Measurements from ENCODE around the gene ADGRV1. TPM values are rescaled to one million over a fixed set of nuclear protein-coding genes. Genes with fewer than 3 reads are reported as not detected.

Gene ADGRV1
- total RNA-seq, 1 donor from 2014 or later: 0.99 TPM

GRCh38 chr5:90947667-90948066, 389.1 kb downstream of the ADGRV1 start:
- Mint-ChIP-seq H3K27ac (ENCODE audit: unreplicated experiment) (no peak overlapping the region), H3K36me3 (ENCODE audit: unreplicated experiment) (no peaks in the 10 kb centered on the region), H3K27me3 (ENCODE audit: unreplicated experiment) (peaks cover 12% of the 10 kb centered on the region), H3K9me3 (ENCODE audit: unreplicated experiment) (no peaks in the 10 kb centered on the region), H3K4me3 (ENCODE audit: unreplicated experiment) (no peak overlapping the region), H3K4me1 (ENCODE audit: unreplicated experiment) (no peaks in the 10 kb centered on the region)
- DNase-seq (ENCODE audit: extremely low spot score, unreplicated experiment): no peak
- TF ChIP-seq CTCF (IDR thresholded peaks at IDR 0.05): no peak

DNA sequence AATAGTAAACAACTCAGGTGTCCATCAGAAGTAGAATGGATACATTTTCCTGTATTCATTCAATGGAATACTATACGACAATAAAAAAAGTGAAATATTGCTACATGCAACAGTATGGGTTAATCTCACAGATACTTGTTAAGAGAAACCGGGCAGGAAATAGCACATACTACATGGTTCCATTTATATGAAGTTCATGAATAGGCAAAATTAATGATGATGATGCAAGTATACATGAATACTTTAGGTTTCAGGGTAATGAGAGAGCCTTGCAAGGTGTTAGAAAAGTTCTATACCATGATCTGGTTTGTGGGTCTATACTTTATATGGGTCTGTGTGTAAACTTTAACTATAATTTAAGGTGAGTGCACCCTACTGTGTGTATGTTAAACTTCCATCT, 390.4 kb downstream of the ADGRV1 start:
- H3K27ac Mint-ChIP-seq (ENCODE audit: unreplicated experiment): no peak overlapping the region

DNA sequence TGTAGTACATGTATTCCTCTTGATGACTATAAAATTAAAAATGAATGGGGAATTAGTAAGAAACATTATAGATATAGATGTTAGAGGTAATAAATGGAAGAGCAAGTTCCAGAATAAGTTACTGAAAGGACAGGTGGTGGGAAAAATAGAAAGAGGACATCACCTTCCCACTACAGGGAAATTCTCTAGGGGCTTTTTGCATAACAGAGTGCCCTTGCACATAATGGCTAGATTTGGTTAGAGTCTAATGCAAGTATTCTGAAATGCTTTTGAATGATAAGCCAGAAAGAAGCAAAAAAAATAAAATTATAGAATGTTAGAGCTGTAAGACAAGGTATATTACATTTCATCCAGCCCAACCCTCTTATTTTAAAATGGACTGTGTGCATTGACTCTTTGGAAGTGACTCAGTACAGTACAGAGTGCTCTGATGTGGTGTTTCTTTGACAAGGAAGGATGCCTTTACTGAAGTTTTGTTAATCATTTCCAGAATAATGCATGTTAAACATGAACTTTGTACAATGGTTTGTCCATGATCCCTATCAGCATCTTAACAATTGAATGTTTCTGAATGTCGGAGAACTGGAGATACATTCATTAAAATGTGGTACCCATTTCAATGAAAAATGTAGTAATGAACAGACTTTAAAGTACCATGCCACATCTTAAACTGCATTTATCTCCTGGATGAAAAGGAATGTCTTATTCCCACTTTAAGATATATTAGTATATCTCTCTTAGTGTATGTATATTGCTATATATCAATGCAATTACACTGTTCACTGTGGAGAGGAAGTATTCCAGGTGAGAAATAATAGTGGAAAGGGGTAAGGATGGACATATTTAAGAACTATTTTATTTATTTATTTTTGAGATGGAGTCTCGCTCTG, 391.1 kb downstream of the ADGRV1 start:
- no peak for DNase-seq (ENCODE audit: extremely low spot score, unreplicated experiment)
- Mint-ChIP-seq H3K9me3 (ENCODE audit: unreplicated experiment) (no peaks in the 10 kb centered on the region), H3K27ac (ENCODE audit: unreplicated experiment) (no peak overlapping the region), H3K27me3 (ENCODE audit: unreplicated experiment) (peaks cover 15% of the 10 kb centered on the region), H3K4me3 (ENCODE audit: unreplicated experiment) (no peak overlapping the region), H3K36me3 (ENCODE audit: unreplicated experiment) (no peaks in the 10 kb centered on the region), H3K4me1 (ENCODE audit: unreplicated experiment) (no peaks in the 10 kb centered on the region)
- no peak for TF ChIP-seq CTCF (IDR thresholded peaks at IDR 0.05)

More for the DNA sequence above, 390.4 kb downstream of the ADGRV1 start:
- TF ChIP-seq CTCF (IDR thresholded peaks at IDR 0.05): no peak
- Mint-ChIP-seq H3K27me3 (ENCODE audit: unreplicated experiment) (peaks cover 15% of the 10 kb centered on the region), H3K36me3 (ENCODE audit: unreplicated experiment) (no peaks in the 10 kb centered on the region), H3K4me1 (ENCODE audit: unreplicated experiment) (no peaks in the 10 kb centered on the region), H3K4me3 (ENCODE audit: unreplicated experiment) (no peak overlapping the region), H3K9me3 (ENCODE audit: unreplicated experiment) (no peaks in the 10 kb centered on the region)
- DNase-seq (ENCODE audit: extremely low spot score, unreplicated experiment): no peak

DNA sequence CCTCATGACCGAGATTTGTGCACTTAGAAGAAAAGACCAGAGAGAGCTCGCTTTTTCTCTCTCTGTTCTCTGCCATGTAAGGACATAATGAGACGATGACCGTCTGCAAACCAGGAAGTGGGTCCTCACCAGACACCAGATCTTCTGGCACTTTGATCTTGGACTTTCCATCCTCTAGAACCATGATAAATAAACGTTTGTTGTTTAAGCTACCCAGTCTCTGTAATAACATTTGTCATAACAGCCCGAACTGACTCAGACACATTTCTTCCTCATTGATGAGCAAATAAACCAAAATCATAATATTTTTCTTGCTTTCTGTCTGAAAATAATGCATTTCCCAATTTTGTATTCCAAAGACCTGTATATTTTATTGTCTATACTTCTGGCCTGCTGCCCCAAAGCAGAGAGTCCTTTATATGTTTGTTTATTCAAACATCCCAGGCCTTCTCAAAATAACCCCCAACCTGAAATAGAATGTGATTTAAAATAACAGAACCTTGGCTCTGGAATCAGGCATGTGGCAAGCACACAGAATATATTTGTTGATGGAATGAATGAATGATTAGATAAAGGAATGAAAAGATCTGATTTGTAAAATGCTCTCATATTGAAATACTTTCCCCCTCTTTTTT, 396.5 kb downstream of the ADGRV1 start:
- Mint-ChIP-seq H3K27ac (ENCODE audit: unreplicated experiment) (no peak overlapping the region), H3K36me3 (ENCODE audit: unreplicated experiment) (no peaks in the 10 kb centered on the region), H3K9me3 (ENCODE audit: unreplicated experiment) (no peaks in the 10 kb centered on the region), H3K4me3 (ENCODE audit: unreplicated experiment) (no peak overlapping the region), H3K27me3 (ENCODE audit: unreplicated experiment) (peaks cover 13% of the 10 kb centered on the region), H3K4me1 (ENCODE audit: unreplicated experiment) (no peaks in the 10 kb centered on the region)
- no peak for TF ChIP-seq CTCF (IDR thresholded peaks at IDR 0.05)
- no peak for DNase-seq (ENCODE audit: extremely low spot score, unreplicated experiment)

DNA sequence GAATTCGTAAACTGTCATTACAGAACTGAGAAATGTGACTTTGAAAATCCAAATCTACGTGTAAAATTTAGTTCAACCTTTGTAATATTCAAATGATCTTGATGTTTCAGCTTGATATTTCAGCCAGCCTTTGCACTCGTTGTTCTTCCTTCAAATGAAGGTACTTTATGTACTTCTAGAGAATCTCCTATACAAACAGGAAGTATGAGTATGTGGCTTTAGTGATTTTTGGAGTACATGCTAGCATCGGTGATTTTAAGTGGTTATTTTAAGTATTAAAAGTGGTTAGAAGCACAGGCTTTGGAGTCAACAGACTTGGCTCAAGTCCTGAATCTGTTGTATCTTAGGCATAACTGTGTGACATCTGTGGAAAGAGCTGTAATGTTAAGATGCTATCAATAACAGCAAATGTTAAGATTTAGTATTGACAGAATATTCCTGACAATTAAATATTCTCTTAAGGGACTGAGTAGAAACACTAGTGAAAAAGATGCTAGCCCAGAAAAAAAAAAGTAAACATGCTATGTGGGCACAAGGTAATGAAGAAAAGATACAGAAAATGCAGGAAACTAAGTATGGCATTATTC, 398.0 kb downstream of the ADGRV1 start:
- no peak for TF ChIP-seq CTCF (IDR thresholded peaks at IDR 0.05)
- H3K4me1 Mint-ChIP-seq (ENCODE audit: unreplicated experiment): no peaks in the 10 kb centered on the region

More for the DNA sequence above, 398.0 kb downstream of the ADGRV1 start:
- Mint-ChIP-seq H3K9me3 (ENCODE audit: unreplicated experiment) (no peaks in the 10 kb centered on the region), H3K27ac (ENCODE audit: unreplicated experiment) (no peak overlapping the region), H3K36me3 (ENCODE audit: unreplicated experiment) (no peaks in the 10 kb centered on the region), H3K27me3 (ENCODE audit: unreplicated experiment) (peaks cover 13% of the 10 kb centered on the region), H3K4me3 (ENCODE audit: unreplicated experiment) (no peak overlapping the region)
- no peak for DNase-seq (ENCODE audit: extremely low spot score, unreplicated experiment)
